Measurements from ENCODE around the gene KLHL30.

Gene KLHL30

DNA sequence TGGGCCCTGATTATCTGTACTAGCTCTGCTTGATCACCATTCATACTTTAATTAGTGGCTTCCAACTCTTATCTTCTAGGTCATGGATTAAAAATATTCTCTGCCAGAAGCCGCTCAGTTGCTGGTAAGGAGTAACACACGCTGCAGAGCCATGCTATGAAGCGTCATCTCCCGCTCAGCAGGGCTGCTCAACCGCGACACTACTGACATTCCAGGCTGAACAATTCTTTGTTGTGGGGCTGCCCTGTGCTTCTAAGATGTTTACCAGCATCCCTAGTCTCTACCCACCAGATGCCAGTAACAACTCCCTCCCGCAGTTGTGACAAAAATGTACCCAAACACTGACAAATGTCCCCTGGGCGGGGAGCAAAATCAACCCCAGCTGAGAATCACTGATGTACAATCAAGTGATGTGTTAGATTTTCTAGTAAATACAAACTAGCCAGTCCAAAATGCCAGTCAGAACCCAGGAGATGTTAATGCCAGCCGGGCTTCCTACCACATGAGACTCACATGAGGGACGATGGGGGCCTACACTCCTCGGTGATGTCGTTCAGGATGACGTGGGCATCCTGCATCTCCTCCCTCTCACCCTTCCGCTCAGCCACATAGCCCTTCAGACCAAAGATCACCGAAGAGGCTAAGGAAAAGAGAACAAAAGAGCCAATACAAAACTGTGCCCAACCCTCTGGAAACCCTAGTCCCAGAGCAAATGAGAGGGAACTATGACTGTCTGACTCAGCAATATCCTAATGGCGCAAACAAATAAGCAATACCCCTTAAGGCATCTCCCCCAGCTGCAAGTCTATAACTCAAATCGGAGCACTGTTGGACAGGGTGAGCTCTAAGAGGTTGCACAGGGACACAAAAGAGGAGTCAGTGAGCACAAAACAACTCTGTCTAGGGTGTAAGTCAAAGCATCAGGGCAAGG lies 49.4 kb downstream of the KLHL30 start:
- DNase-seq: no peak

DNA sequence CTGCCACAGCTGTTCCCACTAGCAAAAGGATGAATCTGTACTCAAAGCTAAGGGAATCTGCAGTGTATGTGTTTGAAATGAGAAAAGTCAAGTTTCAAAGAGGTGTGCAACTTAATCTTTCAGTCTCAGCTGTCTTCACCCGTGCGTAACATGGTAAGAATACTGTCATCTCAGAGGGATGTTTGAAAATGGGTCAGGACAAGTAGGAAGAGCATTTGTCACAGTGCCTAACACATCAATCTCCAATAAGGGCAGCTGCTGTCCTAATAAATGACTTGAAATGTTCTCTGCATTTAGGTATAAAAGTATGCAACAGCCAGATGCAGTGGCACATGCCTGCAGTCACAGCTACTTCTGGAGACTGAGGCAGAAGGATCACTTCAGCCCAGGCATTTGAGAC lies 52.0 kb downstream of the KLHL30 start:
- DNase-seq: no peak
